ENCODE results near the gene KIF22. TPM values are rescaled to one million over a fixed set of nuclear protein-coding genes. Genes with fewer than 3 reads are reported as not detected.

Gene KIF22
- polyA plus RNA-seq, 6 donors from 2014 or later = 24.0 to 29.6 (median 26.3) TPM

DNA sequence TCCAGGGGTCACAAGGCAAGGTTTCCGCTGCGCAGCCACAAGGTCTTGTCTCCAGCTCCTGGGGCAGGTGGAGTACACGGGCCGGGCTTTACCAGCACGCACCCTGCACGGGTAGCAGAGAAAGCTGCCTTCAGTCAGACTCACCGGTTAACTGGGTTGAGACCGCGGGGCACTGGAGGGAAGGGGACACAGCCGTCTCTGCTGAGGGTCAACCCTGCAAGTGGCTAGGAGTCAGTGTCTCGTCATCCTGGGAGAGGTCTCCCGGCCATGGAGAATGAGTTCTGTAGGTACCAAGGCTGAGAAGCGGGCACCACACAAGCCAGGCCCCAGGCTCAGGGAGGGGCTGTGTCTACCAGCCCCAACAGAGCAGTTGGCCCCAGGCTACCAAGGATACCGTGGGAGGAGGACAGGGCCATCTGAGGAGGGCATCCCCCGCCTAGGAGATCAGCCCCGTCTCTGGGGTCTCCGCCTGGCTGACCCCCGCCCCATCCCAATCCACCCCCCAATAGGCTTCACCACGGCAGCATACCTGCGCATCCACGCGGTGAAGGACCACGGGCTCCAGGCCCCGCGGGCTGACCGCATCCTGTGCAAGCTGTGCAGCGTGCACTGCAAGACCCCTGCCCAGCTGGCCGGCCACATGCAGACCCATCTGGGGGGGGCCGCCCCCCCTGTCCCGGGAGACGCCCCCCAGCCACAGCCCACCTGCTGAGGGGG, 18.6 kb downstream of the KIF22 start:
- Mint-ChIP-seq H3K27me3 (peaks cover 0 to 11% (median 6%) of the 10 kb centered on the region in 3 donors), H3K9me3 (no peaks in the 10 kb centered on the region), H3K27ac (peak overlapping the region in 2 of 6 donors; percentile 12 to 44), H3K4me3 (peak overlapping the region in 6 of 8 donors; percentile 25 to 95 (median 68)), H3K36me3 (peaks cover 0 to 7% of the 10 kb centered on the region in 2 donors), H3K4me1 (peaks cover 44 to 52% (median 49%) of the 10 kb centered on the region in 3 donors)
- no peak for DNase-seq
- no peak for ATAC-seq (ENCODE audit: low read depth in 2 of 2)

DNA sequence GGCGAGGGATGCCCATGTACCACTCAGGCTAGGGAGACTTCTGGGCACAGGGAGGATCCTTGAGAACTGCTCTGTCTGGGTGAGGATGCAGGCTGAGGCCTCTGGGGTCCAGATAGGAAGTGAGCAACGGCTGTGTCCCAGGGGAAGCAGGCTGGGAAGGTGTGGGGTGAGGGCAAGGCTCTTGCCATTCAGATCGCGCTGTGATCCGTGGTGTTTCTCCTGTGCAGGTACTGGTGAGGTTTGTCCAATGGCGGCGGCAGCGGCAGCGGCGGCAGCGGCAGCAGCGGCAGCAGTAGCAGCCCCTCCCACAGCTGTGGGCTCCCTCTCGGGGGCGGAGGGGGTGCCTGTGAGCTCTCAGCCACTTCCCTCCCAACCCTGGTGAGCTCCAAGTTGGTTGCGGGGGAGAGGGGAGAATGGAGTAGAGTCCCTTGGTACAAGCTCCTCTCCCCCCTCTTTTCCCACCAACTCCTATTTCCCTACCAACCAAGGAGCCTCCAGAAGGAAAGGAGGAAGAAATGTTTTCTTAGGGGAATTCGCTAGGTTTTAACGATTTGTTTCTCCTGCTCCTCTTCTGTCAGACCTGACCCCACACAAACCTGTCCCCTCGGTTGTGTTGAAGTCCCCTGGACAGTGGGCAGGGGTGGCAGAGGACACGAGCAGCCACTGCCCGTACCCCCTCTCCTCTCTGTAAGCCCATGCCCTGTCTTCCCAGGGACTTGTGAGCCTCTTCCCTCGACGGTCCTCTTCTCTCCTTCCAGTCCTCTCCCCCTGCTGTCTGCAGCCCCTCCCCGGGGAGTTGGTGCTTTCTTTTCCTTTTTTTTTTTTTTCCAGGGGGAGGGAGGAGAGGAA, 19.5 kb downstream of the KIF22 start:
- Mint-ChIP-seq H3K4me1 (peaks cover 45 to 52% (median 51%) of the 10 kb centered on the region in 3 donors), H3K27ac (peak overlapping the region in 2 of 6 donors; percentile 42 to 86), H3K36me3 (peaks cover 0 to 7% of the 10 kb centered on the region in 2 donors), H3K27me3 (peaks cover 0 to 11% (median 6%) of the 10 kb centered on the region in 3 donors), H3K9me3 (no peaks in the 10 kb centered on the region), H3K4me3 (peak overlapping the region in 6 of 8 donors; percentile 57 to 89 (median 69))
- DNase-seq (no peak), ATAC-seq (ENCODE audit: low read depth in 2 of 2) (no peak)

DNA sequence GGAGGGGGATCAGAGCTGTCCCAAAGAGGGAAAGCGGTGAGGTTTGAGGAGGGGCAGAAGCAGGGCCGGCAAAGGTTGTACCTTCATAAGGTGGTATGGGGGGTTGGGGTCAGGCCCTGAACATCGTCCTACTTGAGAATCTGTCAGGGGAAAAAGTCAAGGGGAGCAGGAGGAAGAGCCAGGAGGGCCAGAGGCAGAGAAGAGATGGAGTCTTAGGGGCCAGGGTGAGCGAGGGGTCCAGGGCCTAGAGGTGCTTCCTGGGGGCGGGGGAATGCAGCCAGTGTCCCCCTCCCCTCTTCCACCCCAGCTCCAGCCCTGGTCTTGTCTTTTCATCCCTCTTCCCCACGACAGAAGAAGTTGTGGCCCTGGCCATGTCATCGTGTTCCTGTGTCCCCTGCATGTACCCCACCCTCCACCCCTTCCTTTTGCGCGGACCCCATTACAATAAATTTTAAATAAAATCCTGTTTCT, 20.2 kb downstream of the KIF22 start:
- peaks cover 0 to 11% (median 6%) of the 10 kb centered on the region in 3 donors for H3K27me3 Mint-ChIP-seq
- H3K9me3 Mint-ChIP-seq = no peaks in the 10 kb centered on the region
- peak overlapping the region in 1 of 6 donors; percentile 84 for H3K27ac Mint-ChIP-seq
- DNase-seq (no peak), ATAC-seq (ENCODE audit: low read depth in 2 of 2) (no peak)
- peaks cover 0 to 7% of the 10 kb centered on the region in 2 donors for H3K36me3 Mint-ChIP-seq
- peaks cover 44 to 54% (median 52%) of the 10 kb centered on the region in 3 donors for H3K4me1 Mint-ChIP-seq
- peak overlapping the region; percentile 77 to 91 (median 86) for H3K4me3 Mint-ChIP-seq

DNA sequence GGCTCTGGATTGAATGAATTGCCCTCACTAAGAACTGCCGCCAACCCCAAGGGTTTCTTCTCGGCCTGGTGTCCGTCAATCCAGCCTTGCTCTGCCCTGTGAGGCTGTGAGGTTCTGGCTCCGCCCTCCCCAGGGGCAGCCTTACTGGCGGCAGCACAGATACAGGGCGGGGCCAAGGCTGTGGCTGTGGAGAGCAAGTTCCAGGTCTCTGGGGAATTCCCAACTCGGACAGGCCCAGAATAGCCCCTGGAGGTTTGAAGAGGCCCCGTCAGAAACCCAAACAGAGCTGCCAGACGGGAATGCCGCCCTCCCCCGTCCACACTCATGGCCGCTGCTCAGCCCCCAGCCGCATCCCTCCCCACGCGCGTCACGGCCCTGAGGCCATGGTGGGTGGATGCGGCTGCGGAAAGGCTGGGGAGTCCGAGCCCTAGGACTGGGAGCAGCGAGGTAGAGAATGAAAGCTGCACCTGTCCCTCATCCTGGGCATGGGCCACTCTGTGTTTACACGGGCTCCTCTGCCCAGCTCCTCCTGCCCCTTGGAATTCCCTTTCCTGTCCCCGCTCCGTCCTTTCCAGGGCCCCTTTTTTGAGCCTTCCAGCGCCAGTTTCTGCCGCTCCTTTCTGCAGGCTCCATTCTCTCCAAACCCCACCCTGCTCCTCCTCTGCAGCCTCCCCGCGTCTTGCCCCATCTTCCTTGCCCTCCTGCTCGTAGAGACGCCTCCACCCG, 20.8 kb downstream of the KIF22 start:
- peaks cover 0 to 11% (median 6%) of the 10 kb centered on the region in 3 donors for H3K27me3 Mint-ChIP-seq

DNA sequence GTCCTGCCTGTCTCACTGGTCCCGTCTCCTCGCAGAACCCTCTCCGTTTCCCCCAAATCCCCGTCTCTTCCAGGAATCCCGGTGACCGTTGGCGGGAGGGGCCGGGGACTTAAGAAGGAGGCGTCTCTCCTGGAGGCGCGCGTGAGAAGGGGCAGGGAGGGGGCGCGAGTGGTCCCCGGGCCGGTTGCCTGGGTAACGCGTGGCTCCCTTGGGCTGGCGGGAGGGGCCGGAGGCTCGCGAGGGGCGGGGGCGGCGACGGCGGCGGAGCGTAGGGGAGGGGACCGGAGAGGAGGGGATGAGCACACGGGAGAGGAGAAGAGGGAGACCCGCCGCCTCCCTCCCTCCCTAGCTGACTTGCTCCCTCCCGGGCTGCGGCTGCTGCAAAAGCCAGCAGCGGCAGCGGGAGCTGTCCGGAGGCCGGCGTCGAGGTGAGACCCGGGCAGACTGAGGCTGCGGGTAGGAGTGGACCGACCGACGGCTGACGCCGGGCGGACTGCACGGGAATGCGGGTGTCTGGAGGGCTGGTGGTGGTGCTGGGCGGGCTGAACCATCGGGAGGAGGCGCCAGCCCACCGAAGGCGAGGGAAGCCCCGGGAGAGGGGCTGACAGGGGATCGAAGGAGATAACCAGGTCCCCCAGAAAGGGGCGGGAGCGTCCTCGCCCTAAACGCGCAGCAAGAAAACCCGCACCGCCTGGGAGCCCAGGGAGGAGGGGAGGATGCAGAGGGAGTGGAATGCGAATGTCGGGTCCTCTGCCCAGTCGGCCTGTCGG, 21.5 kb downstream of the KIF22 start, which contains the start of gene PRRT2:
Gene PRRT2, plus strand, starts transcription at position 298 of the 770 bp plus-strand sequence. CDS start 862 bp downstream, outside the sequence.
- peak within 1 kb of the TSS; percentile 2 to 84 (median 52) for H3K27ac Mint-ChIP-seq
- ATAC-seq (ENCODE audit: low read depth in 2 of 2) (no peak), DNase-seq (peak; percentile 33)
- H3K4me3 Mint-ChIP-seq = peak within 1 kb of the TSS; percentile 77 to 91 (median 86)
- H3K4me1 Mint-ChIP-seq = peaks cover 48 to 62% (median 59%) of the 10 kb centered on the region in 3 donors
- H3K9me3 Mint-ChIP-seq = no peaks in the 10 kb centered on the region
- peaks cover 0 to 7% of the 10 kb centered on the region in 2 donors for H3K36me3 Mint-ChIP-seq
- H3K27me3 Mint-ChIP-seq = peaks cover 0 to 11% (median 6%) of the 10 kb centered on the region in 3 donors

More for the DNA sequence above, 20.8 kb downstream of the KIF22 start:
- H3K36me3 Mint-ChIP-seq = peaks cover 0 to 7% of the 10 kb centered on the region in 2 donors
- no peaks in the 10 kb centered on the region for H3K9me3 Mint-ChIP-seq
- H3K4me1 Mint-ChIP-seq = peaks cover 44 to 57% (median 52%) of the 10 kb centered on the region in 3 donors
- ATAC-seq (ENCODE audit: low read depth in 2 of 2) = peak in 1 of 2 donors; percentile 8
- H3K27ac Mint-ChIP-seq = peak overlapping the region in 3 of 6 donors; percentile 27 to 84 (median 28)
- H3K4me3 Mint-ChIP-seq = peak overlapping the region; percentile 77 to 91 (median 86)
- DNase-seq = peak; percentile 47

DNA sequence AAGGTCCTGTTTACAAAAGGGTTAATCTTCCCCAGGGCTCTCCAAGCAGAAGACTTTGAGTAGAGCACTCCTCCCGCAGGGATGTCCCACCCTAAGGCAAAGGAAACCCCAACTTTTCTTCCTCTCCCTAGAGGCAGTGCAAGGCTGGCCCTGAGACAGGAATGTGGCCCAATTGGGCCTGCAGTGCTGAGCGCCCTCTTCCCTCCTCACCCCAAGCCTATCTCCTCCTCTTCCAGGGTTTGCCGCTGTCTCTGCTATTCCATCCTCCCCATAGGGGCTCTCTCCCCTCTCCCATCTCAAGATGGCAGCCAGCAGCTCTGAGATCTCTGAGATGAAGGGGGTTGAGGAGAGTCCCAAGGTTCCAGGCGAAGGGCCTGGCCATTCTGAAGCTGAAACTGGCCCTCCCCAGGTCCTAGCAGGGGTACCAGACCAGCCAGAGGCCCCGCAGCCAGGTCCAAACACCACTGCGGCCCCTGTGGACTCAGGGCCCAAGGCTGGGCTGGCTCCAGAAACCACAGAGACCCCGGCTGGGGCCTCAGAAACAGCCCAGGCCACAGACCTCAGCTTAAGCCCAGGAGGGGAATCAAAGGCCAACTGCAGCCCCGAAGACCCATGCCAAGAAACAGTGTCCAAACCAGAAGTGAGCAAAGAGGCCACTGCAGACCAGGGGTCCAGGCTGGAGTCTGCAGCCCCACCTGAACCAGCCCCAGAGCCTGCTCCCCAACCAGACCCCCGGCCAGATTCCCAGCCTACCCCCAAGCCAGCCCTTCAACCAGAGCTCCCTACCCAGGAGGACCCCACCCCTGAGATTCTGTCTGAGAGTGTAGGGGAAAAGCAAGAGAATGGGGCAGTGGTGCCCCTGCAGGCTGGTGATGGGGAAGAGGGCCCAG, 22.4 kb downstream of the KIF22 start:
- peaks cover 46 to 63% (median 61%) of the 10 kb centered on the region in 3 donors for H3K4me1 Mint-ChIP-seq
- peaks cover 0 to 7% of the 10 kb centered on the region in 2 donors for H3K36me3 Mint-ChIP-seq
- DNase-seq (no peak), ATAC-seq (ENCODE audit: low read depth in 2 of 2) (no peak)
- H3K9me3 Mint-ChIP-seq = no peaks in the 10 kb centered on the region
- peak overlapping the region; percentile 16 to 89 (median 80) for H3K4me3 Mint-ChIP-seq
- peak overlapping the region in 1 of 6 donors; percentile 68 for H3K27ac Mint-ChIP-seq
- H3K27me3 Mint-ChIP-seq = peaks cover 0 to 11% (median 6%) of the 10 kb centered on the region in 3 donors

DNA sequence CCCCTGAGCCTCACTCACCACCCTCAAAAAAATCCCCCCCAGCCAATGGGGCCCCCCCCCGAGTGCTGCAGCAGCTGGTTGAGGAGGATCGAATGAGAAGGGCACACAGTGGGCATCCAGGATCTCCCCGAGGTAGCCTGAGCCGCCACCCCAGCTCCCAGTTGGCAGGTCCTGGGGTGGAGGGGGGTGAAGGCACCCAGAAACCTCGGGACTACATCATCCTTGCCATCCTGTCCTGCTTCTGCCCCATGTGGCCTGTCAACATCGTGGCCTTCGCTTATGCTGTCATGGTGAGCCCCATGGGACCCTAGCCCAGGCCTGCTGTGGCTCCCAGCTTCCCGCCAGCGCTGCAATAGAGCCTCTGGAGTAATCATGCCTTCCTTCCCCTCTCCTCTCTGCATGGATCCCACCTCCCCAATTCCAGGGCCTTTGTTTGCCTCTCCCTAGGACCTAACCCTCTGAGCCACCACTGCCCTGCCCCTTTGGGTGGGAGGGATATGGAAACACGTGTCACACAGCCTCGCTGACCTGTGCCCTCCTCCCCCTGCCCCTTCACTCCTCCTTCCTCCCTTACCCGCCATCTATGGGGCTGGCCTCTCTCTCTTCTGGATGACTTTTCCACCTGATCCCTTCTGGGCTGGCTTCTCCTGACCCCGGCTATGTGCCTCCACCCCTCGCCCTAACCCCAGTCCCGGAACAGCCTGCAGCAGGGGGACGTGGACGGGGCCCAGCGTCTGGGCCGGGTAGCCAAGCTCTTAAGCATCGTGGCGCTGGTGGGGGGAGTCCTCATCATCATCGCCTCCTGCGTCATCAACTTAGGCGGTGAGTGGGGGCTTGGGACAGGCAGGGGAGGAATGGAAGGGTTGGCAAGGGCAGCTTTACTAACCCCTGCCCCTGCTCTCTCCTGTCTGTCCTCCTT, 23.4 kb downstream of the KIF22 start:
- ATAC-seq (ENCODE audit: low read depth in 2 of 2) = no peak
- no peak for DNase-seq
- Mint-ChIP-seq H3K9me3 (no peaks in the 10 kb centered on the region), H3K27ac (no peak overlapping the region), H3K4me3 (peak overlapping the region; percentile 35 to 98 (median 73)), H3K36me3 (peaks cover 0 to 2% of the 10 kb centered on the region in 2 donors), H3K27me3 (peaks cover 0 to 11% (median 6%) of the 10 kb centered on the region in 3 donors), H3K4me1 (peaks cover 42 to 63% (median 61%) of the 10 kb centered on the region in 3 donors)

DNA sequence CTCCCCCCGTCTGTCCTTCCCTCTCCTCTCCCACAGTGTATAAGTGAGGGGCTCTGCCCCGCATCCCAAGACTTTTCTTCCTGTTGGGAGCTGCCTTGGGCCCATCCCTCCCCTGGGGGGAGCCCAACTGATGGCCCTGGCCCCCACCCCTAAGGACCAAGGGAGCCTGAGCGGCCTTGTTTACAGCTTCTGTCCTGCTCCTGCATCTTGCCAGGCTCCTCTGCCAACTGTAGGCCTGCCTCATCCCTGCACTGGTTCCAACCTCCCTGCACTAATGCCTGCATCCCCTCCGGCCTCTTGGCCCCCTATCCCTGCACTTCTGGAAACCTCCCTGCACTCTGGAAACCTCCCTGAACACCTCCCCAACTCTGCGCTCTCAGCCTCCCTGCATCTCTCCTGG, 24.0 kb downstream of the KIF22 start:
- Mint-ChIP-seq H3K36me3 (no peaks in the 10 kb centered on the region), H3K27me3 (peaks cover 0 to 11% (median 6%) of the 10 kb centered on the region in 3 donors), H3K4me1 (peaks cover 48 to 67% (median 66%) of the 10 kb centered on the region in 3 donors), H3K27ac (peak overlapping the region in 1 of 6 donors; percentile 77), H3K9me3 (no peaks in the 10 kb centered on the region), H3K4me3 (peak overlapping the region; percentile 77 to 98 (median 91))
- DNase-seq (no peak), ATAC-seq (ENCODE audit: low read depth in 2 of 2) (no peak)

DNA sequence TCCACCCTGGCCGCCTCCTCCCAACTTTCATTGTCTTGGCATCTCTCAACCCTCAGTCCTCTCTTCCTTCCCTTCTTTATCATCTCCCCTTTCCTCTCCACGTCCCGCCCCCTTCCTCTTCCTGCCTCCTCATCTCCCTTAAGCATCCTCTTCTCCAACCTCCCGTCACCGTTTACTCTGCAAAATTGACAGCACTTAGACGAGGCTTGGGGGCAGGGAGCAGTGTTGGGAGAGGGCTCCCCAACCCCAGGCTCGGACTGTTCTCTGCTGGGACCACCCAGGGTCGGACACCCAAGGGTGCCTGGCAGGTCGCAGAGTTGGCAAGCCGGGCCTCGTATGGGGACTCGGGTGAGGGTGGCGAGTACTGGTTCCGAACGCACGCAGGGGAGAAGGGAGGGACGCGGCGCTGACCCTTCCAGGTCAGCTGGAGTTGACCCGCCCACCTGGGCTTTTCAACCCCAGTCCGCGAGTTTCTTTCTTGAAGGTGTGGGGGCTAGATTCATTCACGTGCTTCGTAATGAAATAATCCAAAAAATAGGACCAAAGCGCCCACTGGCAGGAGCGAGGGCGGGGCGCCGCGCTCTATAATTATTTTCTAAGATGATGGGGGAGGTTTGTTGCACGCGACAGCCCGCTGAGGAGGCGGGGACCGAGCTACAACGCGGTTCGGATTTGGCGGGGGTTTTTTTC, 24.6 kb downstream of the KIF22 start:
- DNase-seq (no peak), ATAC-seq (ENCODE audit: low read depth in 2 of 2) (peak in 1 of 2 donors; percentile 6)
- peak overlapping the region; percentile 87 to 100 (median 98) for H3K4me3 Mint-ChIP-seq
- H3K36me3 Mint-ChIP-seq = no peaks in the 10 kb centered on the region
- peaks cover 0 to 11% (median 6%) of the 10 kb centered on the region in 3 donors for H3K27me3 Mint-ChIP-seq
- peaks cover 54 to 73% (median 67%) of the 10 kb centered on the region in 3 donors for H3K4me1 Mint-ChIP-seq
- peak overlapping the region in 4 of 6 donors; percentile 92 to 99 (median 97) for H3K27ac Mint-ChIP-seq
- H3K9me3 Mint-ChIP-seq = no peaks in the 10 kb centered on the region
